HG03159 (cell line): ENCODE measurements around the gene PIK3R1.

Experiments
- ATAC-seq: cut with Tn5 transposase; IDR thresholded peaks from one replicate; pipeline ENCODE4 v1.9.1; 2021; ENCODE audit warnings: mild to moderate bottlenecking, moderate library complexity; ENCODE audit not compliant: unreplicated experiment

The PIK3R1 gene

GRCh38 chr5:68347536-68347935, 132.0 kb downstream of the PIK3R1 start:
- no peak for ATAC-seq

- no peak for ATAC-seq
Observed at GRCh38 chr5:68348447-68349222, 133.1 kb downstream of the PIK3R1 start.

DNA sequence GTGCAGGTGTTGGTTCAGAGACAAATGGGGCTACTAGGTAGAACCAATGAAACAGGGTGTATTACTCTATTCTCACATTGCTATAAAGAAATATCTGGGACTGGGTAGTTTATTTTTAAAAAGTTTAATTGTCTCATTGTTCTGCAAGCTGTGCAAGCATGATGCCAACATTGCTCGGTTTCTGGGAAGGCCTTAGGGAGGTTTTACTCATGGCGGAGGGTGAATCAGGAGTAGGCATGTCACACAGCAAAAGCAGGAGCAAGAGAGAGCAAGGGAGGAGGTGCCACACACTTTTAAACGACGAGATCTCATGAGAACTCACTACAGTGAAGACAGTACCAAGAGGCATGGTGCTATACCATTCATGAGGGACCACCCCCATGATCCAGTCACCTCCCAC, 134.6 kb downstream of the PIK3R1 start:
- ATAC-seq = no peak
